Activated CD4-positive, alpha-beta T cell treated with anti-CD3 and anti-CD28 coated beads, Interleukin-2, amount 10 ng/mL, durations not matched to agents 7 days and 5 days (primary cell): Measurements from ENCODE around the gene SMIM32. TPM values are rescaled to one million over a fixed set of nuclear protein-coding genes. Genes with fewer than 3 reads are reported as not detected.

Source experiments
- CTCF ChIA-PET: fragments of 350-600 bp; sonication (Branson Sonifier 250); formaldehyde crosslinking; loops from one replicate; lab custom pipeline; 2021; ENCODE audit warnings: antibody characterized with exemption; lab: Charles Lee
- POLR2A ChIA-PET: fragments of 350-600 bp; sonication (Branson Sonifier 250); formaldehyde crosslinking; loops from one replicate; lab custom pipeline; 2021; ENCODE audit warnings: antibody characterized with exemption; lab: Charles Lee
- DNase-seq: peaks from one replicate; pipeline ENCODE4 v3.0.0-alpha.2; 2020
- H3K27ac Mint-ChIP-seq: one replicate; pipeline ENCODE4 v1.8.0; 2021; ENCODE audit warnings: mild to moderate bottlenecking, moderate library complexity, mixed read lengths
- H3K27me3 Mint-ChIP-seq: one replicate; pipeline ENCODE4 v1.8.0; 2021; ENCODE audit warnings: mixed read lengths
- H3K36me3 Mint-ChIP-seq: one replicate; pipeline ENCODE4 v1.8.0; 2021; ENCODE audit warnings: low read depth, mixed read lengths
- H3K4me1 Mint-ChIP-seq: one replicate; pipeline ENCODE4 v1.8.0; 2021; ENCODE audit warnings: mixed read lengths
- H3K4me3 Mint-ChIP-seq: one replicate; pipeline ENCODE4 v1.8.0; 2021; ENCODE audit warnings: mild to moderate bottlenecking, moderate library complexity, mixed read lengths
- H3K9me3 Mint-ChIP-seq: one replicate; pipeline ENCODE4 v1.8.0; 2021; ENCODE audit warnings: mixed read lengths
- total RNA-seq, 2 experiments: library from RNA; stranded (reverse); gene quantifications; one replicate each; pipeline ENCODE4 v1.2.3, GENCODE V29; 2021

SMIM32 gene
- total RNA-seq, 2 experiments from 2014 or later: not detected

GRCh38 chr5:136216230-136216629, 23.3 kb upstream of the SMIM32 start:
- Mint-ChIP-seq H3K27me3 (peaks cover 1% of the 10 kb centered on the region), H3K4me3 (no peak overlapping the region)

DNA sequence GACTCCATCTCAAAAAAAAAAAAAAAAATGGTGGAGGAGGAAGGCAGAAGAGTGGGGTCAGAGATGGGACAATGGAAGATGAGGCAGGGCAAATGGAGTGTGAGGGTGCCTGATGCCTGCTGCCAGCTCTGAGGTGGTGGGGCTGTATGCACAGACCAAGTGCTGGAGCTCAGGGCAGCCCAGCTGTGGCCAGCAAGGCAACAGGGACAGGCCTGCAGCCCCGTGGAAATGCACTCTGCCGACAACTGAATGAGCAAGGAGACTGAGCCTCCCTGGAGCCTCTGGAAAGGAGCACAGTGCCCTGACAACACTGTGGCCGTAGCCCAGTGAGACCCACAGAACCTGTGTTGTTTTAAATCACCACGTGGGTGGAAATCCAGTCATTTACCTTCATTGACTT, 22.9 kb upstream of the SMIM32 start:
- H3K4me3 Mint-ChIP-seq: no peak overlapping the region
- peaks cover 7% of the 10 kb centered on the region for H3K9me3 Mint-ChIP-seq
- no peak overlapping the region for H3K27ac Mint-ChIP-seq
- ChIA-PET CTCF (interaction anchor here (0.7 to 0.8 kb wide), 2 partner anchors 20 to 807 kb away, joined by 3 read pairs; no protein-coding TSS in a partner anchor), POLR2A (no interaction called here)
- no peaks in the 10 kb centered on the region for H3K36me3 Mint-ChIP-seq
- H3K27me3 Mint-ChIP-seq: peaks cover 3% of the 10 kb centered on the region
- no peak for DNase-seq
- no peaks in the 10 kb centered on the region for H3K4me1 Mint-ChIP-seq

More at GRCh38 chr5:136216230-136216629, 23.3 kb upstream of the SMIM32 start:
- Mint-ChIP-seq H3K36me3 (no peaks in the 10 kb centered on the region), H3K9me3 (peaks cover 10% of the 10 kb centered on the region), H3K27ac (no peak overlapping the region), H3K4me1 (no peaks in the 10 kb centered on the region)
- POLR2A ChIA-PET: no interaction called here
- CTCF ChIA-PET: interaction anchor here (0.8 kb wide), 1 partner anchor 19 kb away, joined by 3 read pairs; no protein-coding TSS in a partner anchor
- DNase-seq: no peak

- Mint-ChIP-seq H3K36me3 (no peaks in the 10 kb centered on the region), H3K27ac (no peak overlapping the region), H3K4me1 (no peaks in the 10 kb centered on the region), H3K27me3 (peaks cover 5% of the 10 kb centered on the region), H3K9me3 (no peaks in the 10 kb centered on the region), H3K4me3 (no peak overlapping the region)
- no peak for DNase-seq
- POLR2A ChIA-PET: no interaction called here
- CTCF ChIA-PET: no interaction called here
Observed at GRCh38 chr5:136213919-136214493, 21.0 kb upstream of the SMIM32 start.

- ChIA-PET CTCF (interaction anchor here (0.6 to 1.1 kb wide), 2 partner anchors 320 to 855 kb away, joined by 3 read pairs; no protein-coding TSS in a partner anchor), POLR2A (no interaction called here)
- peak; percentile 50 for DNase-seq
- no peaks in the 10 kb centered on the region for H3K9me3 Mint-ChIP-seq
- H3K4me1 Mint-ChIP-seq: no peaks in the 10 kb centered on the region
- no peak overlapping the region for H3K27ac Mint-ChIP-seq
- no peaks in the 10 kb centered on the region for H3K36me3 Mint-ChIP-seq
- H3K4me3 Mint-ChIP-seq: no peak overlapping the region
- H3K27me3 Mint-ChIP-seq: peaks cover 5% of the 10 kb centered on the region
Observed at GRCh38 chr5:136212252-136212721, 19.3 kb upstream of the SMIM32 start.

GRCh38 chr5:136211282-136212040, 18.5 kb upstream of the SMIM32 start:
- Mint-ChIP-seq H3K27ac (no peak overlapping the region), H3K4me1 (no peaks in the 10 kb centered on the region), H3K9me3 (no peaks in the 10 kb centered on the region), H3K36me3 (no peaks in the 10 kb centered on the region), H3K27me3 (peaks cover 5% of the 10 kb centered on the region), H3K4me3 (no peak overlapping the region)
- CTCF ChIA-PET: interaction anchor here (1.1 kb wide), 1 partner anchor 320 kb away, joined by 3 read pairs; no protein-coding TSS in a partner anchor
- POLR2A ChIA-PET: no interaction called here
- DNase-seq: no peak

GRCh38 chr5:136210259-136210658, 17.3 kb upstream of the SMIM32 start:
- Mint-ChIP-seq H3K4me3 (no peak overlapping the region), H3K27ac (no peak overlapping the region), H3K36me3 (no peaks in the 10 kb centered on the region), H3K27me3 (peaks cover 5% of the 10 kb centered on the region), H3K9me3 (no peaks in the 10 kb centered on the region), H3K4me1 (no peaks in the 10 kb centered on the region)
- DNase-seq: no peak
- ChIA-PET CTCF (no interaction called here), POLR2A (no interaction called here)

- Mint-ChIP-seq H3K27me3 (peaks cover 5% of the 10 kb centered on the region), H3K9me3 (no peaks in the 10 kb centered on the region), H3K4me1 (no peaks in the 10 kb centered on the region), H3K4me3 (no peak overlapping the region), H3K27ac (no peak overlapping the region), H3K36me3 (no peaks in the 10 kb centered on the region)
- ChIA-PET POLR2A (no interaction called here), CTCF (no interaction called here)
- no peak for DNase-seq
Observed at GRCh38 chr5:136209346-136209910, 16.5 kb upstream of the SMIM32 start.

GRCh38 chr5:136208916-136209315, 16.0 kb upstream of the SMIM32 start:
- Mint-ChIP-seq H3K4me3 (no peak overlapping the region), H3K27ac (no peak overlapping the region), H3K27me3 (peaks cover 5% of the 10 kb centered on the region), H3K4me1 (no peaks in the 10 kb centered on the region), H3K36me3 (no peaks in the 10 kb centered on the region), H3K9me3 (no peaks in the 10 kb centered on the region)
- POLR2A ChIA-PET: no interaction called here
- CTCF ChIA-PET: no interaction called here
- no peak for DNase-seq

DNA sequence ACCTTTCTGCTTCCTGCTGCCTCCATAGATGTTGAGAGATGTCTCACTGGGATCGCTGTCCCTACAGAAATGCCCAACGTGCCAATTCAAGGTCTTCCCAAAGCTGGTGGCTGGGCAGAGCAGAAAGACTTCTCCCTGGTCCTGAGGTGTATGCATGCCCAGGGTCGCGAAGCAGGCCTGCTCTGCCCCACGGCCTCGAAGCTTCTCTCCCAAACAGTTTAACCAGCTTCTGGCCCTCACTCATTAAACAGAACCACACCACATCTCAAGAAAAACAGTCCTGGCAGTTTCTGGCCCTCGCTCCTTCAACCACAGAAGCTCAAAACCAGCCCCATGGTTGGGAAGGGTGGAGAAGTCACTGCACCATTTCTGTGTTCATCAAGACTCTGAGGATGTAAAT, 14.7 kb upstream of the SMIM32 start:
- CTCF ChIA-PET: no interaction called here
- DNase-seq: no peak
- Mint-ChIP-seq H3K4me1 (no peaks in the 10 kb centered on the region), H3K27ac (no peak overlapping the region), H3K9me3 (no peaks in the 10 kb centered on the region), H3K36me3 (no peaks in the 10 kb centered on the region), H3K4me3 (no peak overlapping the region), H3K27me3 (peaks cover 4% of the 10 kb centered on the region)
- POLR2A ChIA-PET: no interaction called here

DNA sequence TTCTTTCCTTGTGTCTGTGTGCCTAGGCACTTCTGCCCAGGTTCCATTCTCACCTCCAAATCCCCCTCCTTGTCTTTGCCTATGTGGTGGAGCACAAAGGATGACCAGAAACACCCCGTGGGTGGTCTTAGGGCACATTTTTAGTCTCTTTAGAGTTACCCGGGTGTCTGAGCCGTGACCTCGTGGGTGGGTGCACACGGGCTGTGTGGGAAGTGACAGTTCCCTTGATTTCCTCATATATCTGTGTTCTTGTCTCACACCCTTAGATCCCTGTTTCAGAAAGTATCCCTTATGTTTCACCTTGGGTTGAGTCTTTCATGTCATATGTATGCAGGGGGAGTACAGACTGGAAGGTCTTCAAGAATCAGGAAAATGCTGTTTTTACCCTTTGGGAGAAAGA, 13.4 kb upstream of the SMIM32 start:
- H3K9me3 Mint-ChIP-seq: no peaks in the 10 kb centered on the region
- H3K4me1 Mint-ChIP-seq: no peaks in the 10 kb centered on the region
- H3K27me3 Mint-ChIP-seq: peaks cover 12% of the 10 kb centered on the region
- no peak for DNase-seq
- ChIA-PET CTCF (no interaction called here), POLR2A (no interaction called here)
- no peak overlapping the region for H3K4me3 Mint-ChIP-seq
- H3K36me3 Mint-ChIP-seq: no peaks in the 10 kb centered on the region
- H3K27ac Mint-ChIP-seq: no peak overlapping the region

GRCh38 chr5:136205941-136206340, 13.0 kb upstream of the SMIM32 start:
- H3K9me3 Mint-ChIP-seq: no peaks in the 10 kb centered on the region
- no peak for DNase-seq
- no peaks in the 10 kb centered on the region for H3K4me1 Mint-ChIP-seq
- CTCF ChIA-PET: no interaction called here
- no peaks in the 10 kb centered on the region for H3K36me3 Mint-ChIP-seq
- H3K27me3 Mint-ChIP-seq: peaks cover 14% of the 10 kb centered on the region
- no peak overlapping the region for H3K27ac Mint-ChIP-seq
- no peak overlapping the region for H3K4me3 Mint-ChIP-seq
- POLR2A ChIA-PET: no interaction called here

GRCh38 chr5:136205061-136205702, 12.2 kb upstream of the SMIM32 start:
- Mint-ChIP-seq H3K9me3 (no peaks in the 10 kb centered on the region), H3K4me1 (no peaks in the 10 kb centered on the region), H3K27me3 (peaks cover 11% of the 10 kb centered on the region), H3K27ac (no peak overlapping the region), H3K36me3 (no peaks in the 10 kb centered on the region), H3K4me3 (no peak overlapping the region)
- POLR2A ChIA-PET: no interaction called here
- DNase-seq: no peak
- CTCF ChIA-PET: interaction anchor here (0.5 kb wide), 1 partner anchor 19 kb away, joined by 3 read pairs; no protein-coding TSS in a partner anchor
